ENCODE measurements around the gene KLHL17.

Gene KLHL17

GRCh38 chr1:960363-961131, at the start of gene KLHL17:
KLHL17 (plus strand) TSS chr1:960584; CDS start chr1:960694, 110 bp downstream.
- peak; percentile 34 to 48 for DNase-seq

- no peak for DNase-seq
Observed at GRCh38 chr1:910881-911721, 49.3 kb upstream of the KLHL17 start.

- peak; percentile 61 to 71 for DNase-seq
Observed at GRCh38 chr1:911875-912739, 48.3 kb upstream of the KLHL17 start.

GRCh38 chr1:912740-913301, 47.6 kb upstream of the KLHL17 start:
- peak; percentile 86 to 87 for DNase-seq

GRCh38 chr1:913491-914130, 46.8 kb upstream of the KLHL17 start:
- DNase-seq: no peak

- DNase-seq: no peak
Observed at GRCh38 chr1:914131-914890, 46.1 kb upstream of the KLHL17 start.

- DNase-seq: no peak
Observed at GRCh38 chr1:914891-915280, 45.5 kb upstream of the KLHL17 start.

GRCh38 chr1:915295-916172, 44.9 kb upstream of the KLHL17 start:
- no peak for DNase-seq

- no peak for DNase-seq
Observed at GRCh38 chr1:916173-917075, 44.0 kb upstream of the KLHL17 start.

- DNase-seq: no peak
Observed at GRCh38 chr1:917076-917459, 43.3 kb upstream of the KLHL17 start.

GRCh38 chr1:917466-918091, 42.8 kb upstream of the KLHL17 start:
- DNase-seq: no peak

- no peak for DNase-seq
Observed at GRCh38 chr1:918353-918752, 42.0 kb upstream of the KLHL17 start.

- no peak for DNase-seq
Observed at GRCh38 chr1:918843-919242, 41.5 kb upstream of the KLHL17 start.

- no peak for DNase-seq
Observed at GRCh38 chr1:919271-919872, 41.0 kb upstream of the KLHL17 start.

GRCh38 chr1:920010-920409, 40.4 kb upstream of the KLHL17 start:
- DNase-seq: no peak

- no peak for DNase-seq
Observed at GRCh38 chr1:920521-920920, 39.9 kb upstream of the KLHL17 start.

- peak; percentile 64 to 70 for DNase-seq
Observed at GRCh38 chr1:921011-921837, 39.2 kb upstream of the KLHL17 start.
